GM18502 (cell line): Measurements from ENCODE around the gene HAUS3.
A peak's percentile ranks its signal among the peaks of the same experiment; 100 is the strongest.

Experiments
- ATAC-seq: cut with Tn5 transposase; IDR thresholded peaks from one replicate; pipeline ENCODE4 v1.9.1; 2021; ENCODE audit warnings: mild to moderate bottlenecking; ENCODE audit not compliant: unreplicated experiment, poor library complexity

Gene HAUS3

GRCh38 chr4:2264481-2265041 is 22.6 kb upstream of the HAUS3 start:
- no peak for ATAC-seq

DNA sequence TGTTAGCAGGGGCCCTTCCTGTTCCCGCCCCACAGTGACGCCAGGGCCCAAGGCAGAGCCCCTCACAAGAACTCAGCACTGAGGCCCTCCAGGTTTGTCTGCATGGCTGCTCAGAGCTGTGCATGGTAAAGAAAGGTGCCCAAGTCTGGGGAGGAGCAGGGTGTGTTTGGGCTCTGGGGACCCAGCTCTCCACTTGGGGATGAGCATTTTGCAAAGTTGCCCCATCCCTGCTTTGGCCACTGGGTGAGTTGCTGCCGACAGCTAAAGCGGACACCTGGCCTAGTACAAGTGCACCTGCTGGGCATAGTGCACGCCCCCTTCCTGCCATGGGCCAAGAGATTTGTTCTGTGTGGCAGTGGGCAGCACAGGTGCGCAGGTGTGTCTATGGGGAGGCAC is 22.0 kb upstream of the HAUS3 start:
- ATAC-seq, result no peak

DNA sequence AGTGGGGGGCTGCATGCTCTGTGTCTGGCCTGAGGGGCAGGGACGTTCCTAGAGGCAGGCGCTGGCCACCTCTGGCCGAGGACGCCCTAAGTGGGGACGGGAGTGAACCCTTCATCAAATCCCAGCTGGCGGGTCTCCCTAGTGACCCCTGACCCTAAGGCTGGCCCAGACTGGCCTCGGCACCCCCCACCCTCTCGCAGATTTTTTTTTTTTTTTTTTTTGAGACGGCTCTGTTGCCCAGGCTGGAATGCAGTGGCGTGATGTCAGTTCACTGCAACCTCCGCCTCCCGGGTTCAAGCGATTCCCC is 21.0 kb upstream of the HAUS3 start:
- no peak for ATAC-seq

DNA sequence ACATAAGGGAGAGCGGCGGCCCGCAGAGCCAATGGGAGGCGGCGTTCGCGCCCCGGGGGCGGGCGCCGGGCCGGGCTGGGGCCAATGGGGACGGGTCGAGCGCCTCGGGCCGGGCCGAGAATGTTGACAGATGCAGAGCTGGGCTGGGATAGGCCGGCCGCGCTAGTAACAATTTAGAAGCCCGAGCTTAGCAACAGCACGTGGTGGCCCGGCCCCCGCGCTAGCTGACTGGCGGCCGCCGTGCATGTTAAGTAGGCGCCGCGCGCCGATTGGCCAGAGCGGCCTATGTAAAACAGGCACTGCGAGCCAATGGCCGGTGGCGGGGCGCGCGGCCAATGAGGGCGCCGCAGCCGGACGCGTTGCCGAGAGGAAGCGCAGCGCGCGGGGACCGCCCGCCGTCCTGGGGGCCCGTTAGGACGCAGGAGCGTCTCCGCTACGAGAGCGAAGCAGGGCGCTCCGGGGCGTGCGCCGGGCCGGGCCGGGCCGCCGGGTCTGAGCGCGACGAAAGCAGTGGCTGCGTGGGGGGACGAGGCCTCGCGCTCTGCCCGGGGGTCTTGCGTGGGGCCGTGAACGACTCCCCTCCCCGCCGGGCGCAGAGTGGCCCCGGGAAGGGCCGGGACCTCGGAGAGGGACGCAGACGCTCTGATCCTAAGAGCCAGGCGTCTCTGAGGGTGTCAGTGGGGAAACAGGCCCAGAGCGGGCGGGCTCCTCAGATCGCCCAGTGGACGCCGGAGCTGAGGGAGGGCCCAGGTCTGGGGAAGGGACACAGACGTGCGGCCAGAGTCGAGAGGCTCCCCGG is 20.4 kb upstream of the HAUS3 start:
- peak; percentile 93 for ATAC-seq

DNA sequence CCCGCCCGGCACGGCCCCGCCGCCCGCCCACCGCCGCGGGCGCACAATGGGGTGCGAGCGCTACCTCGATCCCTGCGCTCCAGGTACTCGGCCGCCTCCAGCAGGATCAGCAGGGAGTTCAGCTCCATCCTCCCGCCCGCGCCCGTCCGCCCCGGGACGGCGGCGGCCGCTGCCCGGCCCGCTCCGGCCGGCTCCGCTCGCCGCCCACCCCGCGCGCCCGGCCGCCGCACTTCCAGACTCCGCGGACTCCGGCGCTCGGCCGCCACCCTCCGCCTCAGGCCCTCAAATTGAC is 19.9 kb upstream of the HAUS3 start, which contains the start of gene MXD4:
Gene MXD4 (minus strand): TSS at position 257 of the 292 bp plus-strand sequence. CDS start 129 bp downstream, at position 128.
- peak; percentile 2 for ATAC-seq

- ATAC-seq, result no peak
These were observed 19.4 kb upstream of the HAUS3 start for GRCh38 chr4:2261110-2261852.

GRCh38 chr4:2260344-2261109 is 18.6 kb upstream of the HAUS3 start:
- no peak for ATAC-seq

- ATAC-seq, result no peak
These were observed 17.8 kb upstream of the HAUS3 start for GRCh38 chr4:2259541-2260343.

- ATAC-seq, result no peak
These were observed 17.2 kb upstream of the HAUS3 start for GRCh38 chr4:2259036-2259540.

DNA sequence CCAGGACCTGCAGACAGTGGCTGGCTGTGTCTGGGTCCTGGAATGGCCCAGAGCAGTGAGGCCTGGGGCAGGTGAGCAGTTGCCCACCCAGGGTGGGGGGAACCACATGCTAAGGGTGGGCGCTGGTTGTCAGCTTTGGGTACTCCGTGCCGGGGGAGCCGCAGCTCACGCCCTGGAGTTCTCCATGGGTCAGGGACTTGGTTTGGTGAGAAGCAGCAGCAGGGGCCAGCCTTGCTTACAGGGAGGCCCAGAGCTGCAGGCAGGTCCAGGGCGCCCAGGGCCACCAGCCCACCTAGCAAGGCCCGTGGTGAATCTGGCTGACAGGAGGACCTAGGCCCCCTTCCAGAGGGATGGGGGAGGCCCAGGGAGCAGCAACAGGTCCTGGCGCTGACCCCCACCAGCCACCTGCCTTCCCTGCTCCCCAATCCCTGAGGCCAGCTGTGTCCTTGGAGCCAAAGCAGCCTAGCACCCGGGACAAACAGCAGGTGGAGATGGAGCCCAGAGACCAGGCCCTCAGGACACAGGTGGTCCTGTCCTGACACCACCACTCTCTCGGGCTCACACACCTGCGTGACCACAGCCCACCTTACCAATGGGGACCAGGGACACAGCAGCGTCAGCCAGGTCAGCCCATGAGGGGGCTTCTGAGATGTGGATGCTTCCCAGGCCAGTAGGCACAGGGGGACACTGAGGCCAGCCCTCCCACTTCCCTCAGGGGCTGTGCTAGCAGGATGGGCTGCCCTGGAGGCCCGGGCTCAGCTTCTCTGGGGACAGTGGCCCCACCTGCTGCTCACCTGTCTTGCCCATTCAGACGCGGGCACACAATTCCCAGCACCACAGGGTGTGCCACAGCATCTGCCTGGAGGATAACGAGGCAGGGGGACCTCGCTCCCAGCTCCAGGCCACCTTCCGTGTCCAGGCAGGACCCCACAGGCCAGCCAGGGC is 16.4 kb upstream of the HAUS3 start:
- ATAC-seq, result no peak

- ATAC-seq, result no peak
These were observed 15.6 kb upstream of the HAUS3 start for GRCh38 chr4:2257361-2258081.

DNA sequence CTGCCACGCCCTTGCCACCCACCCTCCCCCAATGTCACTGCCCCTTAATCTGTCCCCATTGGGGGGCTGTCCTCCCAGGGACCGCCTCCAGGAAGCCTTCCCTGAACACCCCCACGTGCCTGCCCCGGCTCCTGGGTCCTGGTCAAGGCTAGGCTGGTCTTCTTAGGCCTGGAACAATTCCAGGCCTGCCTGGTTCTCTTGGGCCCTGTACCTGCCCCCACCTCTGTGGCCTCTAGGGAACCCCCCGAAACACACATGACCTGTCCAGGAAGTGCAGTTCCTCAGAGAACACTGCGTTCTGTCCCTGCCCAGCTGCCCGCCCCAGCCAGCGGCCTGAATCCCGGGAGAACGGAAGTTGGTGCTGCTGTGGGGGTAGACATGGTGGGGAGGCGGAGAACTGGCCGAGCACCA is 14.9 kb upstream of the HAUS3 start:
- ATAC-seq, result no peak

GRCh38 chr4:2256156-2256731 is 14.3 kb upstream of the HAUS3 start:
- ATAC-seq, result no peak

DNA sequence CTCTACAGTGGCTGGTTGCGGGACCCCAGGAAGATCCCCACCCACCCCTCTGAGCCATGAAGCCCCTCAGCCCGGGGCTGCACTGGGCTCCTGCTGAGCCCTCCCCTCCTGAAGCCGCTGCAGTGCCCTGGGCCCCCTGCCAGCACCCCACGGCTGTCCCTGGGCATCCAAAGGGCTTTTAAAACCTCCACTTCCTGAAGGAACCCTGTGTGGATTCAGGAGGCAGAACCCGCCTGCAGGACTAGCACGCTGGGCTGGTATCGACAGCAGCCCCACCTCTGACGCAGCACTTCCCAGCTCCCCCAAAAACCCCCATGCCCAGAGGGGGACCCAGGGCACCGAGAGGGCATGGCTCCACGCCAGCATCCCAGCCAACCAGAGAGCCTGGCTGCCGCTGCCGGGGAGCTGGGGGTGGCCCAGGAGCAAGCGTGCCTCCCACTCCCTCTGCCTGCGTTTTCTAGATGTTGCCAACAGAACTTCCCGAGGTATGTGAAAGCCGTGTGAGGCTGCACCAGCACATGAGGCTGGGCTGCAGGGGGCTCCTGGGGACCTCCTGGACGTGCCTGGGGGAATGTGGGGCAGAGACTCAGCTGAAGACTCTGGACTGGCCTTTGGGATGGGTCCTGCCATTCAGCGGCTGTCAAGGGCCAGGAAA is 13.7 kb upstream of the HAUS3 start:
- no peak for ATAC-seq

- ATAC-seq, result no peak
These were observed 13.0 kb upstream of the HAUS3 start for GRCh38 chr4:2254665-2255500.
